Measurements from ENCODE around the gene CHRNA1.
A peak's percentile ranks its signal among the peaks of the same experiment; 100 is the strongest.

CHRNA1 gene

GRCh38 chr2:174703430-174703829 lies 60.8 kb downstream of the CHRNA1 start:
- H3K14ac ChIP-seq (ENCODE audit: low read length in 2 of 2), result no peak overlapping the region

GRCh38 chr2:174702541-174702940 lies 61.7 kb downstream of the CHRNA1 start:
- Histone ChIP-seq H4K91ac (ENCODE audit: low read length) (no peak overlapping the region), H2BK15ac (ENCODE audit: low read depth, poor library complexity, severe bottlenecking) (no peak overlapping the region), H4K8ac (ENCODE audit: low read length) (no peak overlapping the region), H3K9me3 (ENCODE audit: control insufficient read depth, low read length) (no peaks in the 10 kb centered on the region), H3K36me3 (ENCODE audit: control insufficient read depth in 1 of 2, insufficient read depth in 2 of 2, low read depth in 1 of 2, low read length in 2 of 2) (no peaks in the 10 kb centered on the region), H3K27me3 (ENCODE audit: control insufficient read depth in 1 of 2, insufficient read depth in 1 of 2, low read length in 2 of 2) (peaks cover 6 to 26% of the 10 kb centered on the region in 2 experiments), H2BK12ac (ENCODE audit: low read length in 2 of 2) (no peak overlapping the region), H3K4me3 (ENCODE audit: insufficient read depth in 1 of 2, low read depth in 1 of 2, low read length in 2 of 2) (no peak overlapping the region), H3K4me2 (ENCODE audit: low read length, poor library complexity, severe bottlenecking) (no peak overlapping the region), H3K4ac (ENCODE audit: low read depth in 1 of 2, low read length in 2 of 2) (no peak overlapping the region), H2BK5ac (ENCODE audit: low read depth, low read length, poor library complexity, severe bottlenecking) (no peak overlapping the region), H3K27ac (ENCODE audit: low read length, poor library complexity, severe bottlenecking) (no peak overlapping the region), H2AFZ (ENCODE audit: low read depth, low read length) (no peak overlapping the region), H3K9ac (ENCODE audit: low read length) (no peak overlapping the region), H3K79me1 (replicated peaks; ENCODE audit: low read length, poor library complexity, severe bottlenecking) (no peaks in the 10 kb centered on the region), H2AK5ac (ENCODE audit: low read length, severe bottlenecking) (no peak overlapping the region), H3K23ac (ENCODE audit: low read length in 2 of 2) (no peak overlapping the region), H2BK120ac (ENCODE audit: low read depth, low read length) (no peak overlapping the region), H3K18ac (ENCODE audit: low read depth in 1 of 2, low read length in 2 of 2) (no peak overlapping the region), H3K14ac (ENCODE audit: low read length in 2 of 2) (no peak overlapping the region), H3K4me1 (ENCODE audit: control insufficient read depth, insufficient read depth, low read depth, low read length) (no peaks in the 10 kb centered on the region)
- WGBS, result 36% methylated on average over 1 of the region's 3 CpGs
- DNase-seq, result no peak

More at GRCh38 chr2:174703430-174703829, 60.8 kb downstream of the CHRNA1 start:
- Histone ChIP-seq H3K27ac (ENCODE audit: low read length, poor library complexity, severe bottlenecking) (no peak overlapping the region), H4K91ac (ENCODE audit: low read length) (no peak overlapping the region), H4K8ac (ENCODE audit: low read length) (no peak overlapping the region), H3K23ac (ENCODE audit: low read length in 2 of 2) (no peak overlapping the region), H2AK5ac (ENCODE audit: low read length, severe bottlenecking) (no peak overlapping the region), H2BK15ac (ENCODE audit: low read depth, poor library complexity, severe bottlenecking) (no peak overlapping the region), H3K9me3 (ENCODE audit: control insufficient read depth, low read length) (no peaks in the 10 kb centered on the region), H3K9ac (ENCODE audit: low read length) (no peak overlapping the region), H3K4me2 (ENCODE audit: low read length, poor library complexity, severe bottlenecking) (no peak overlapping the region), H3K4ac (ENCODE audit: low read depth in 1 of 2, low read length in 2 of 2) (no peak overlapping the region), H2AFZ (ENCODE audit: low read depth, low read length) (no peak overlapping the region), H2BK5ac (ENCODE audit: low read depth, low read length, poor library complexity, severe bottlenecking) (no peak overlapping the region), H3K4me1 (ENCODE audit: control insufficient read depth, insufficient read depth, low read depth, low read length) (no peaks in the 10 kb centered on the region), H3K36me3 (ENCODE audit: control insufficient read depth in 1 of 2, insufficient read depth in 2 of 2, low read depth in 1 of 2, low read length in 2 of 2) (no peaks in the 10 kb centered on the region), H3K79me1 (replicated peaks; ENCODE audit: low read length, poor library complexity, severe bottlenecking) (no peaks in the 10 kb centered on the region), H3K4me3 (ENCODE audit: insufficient read depth in 1 of 2, low read depth in 1 of 2, low read length in 2 of 2) (no peak overlapping the region), H3K18ac (ENCODE audit: low read depth in 1 of 2, low read length in 2 of 2) (no peak overlapping the region), H3K27me3 (ENCODE audit: control insufficient read depth in 1 of 2, insufficient read depth in 1 of 2, low read length in 2 of 2) (peaks cover 6 to 29% of the 10 kb centered on the region in 2 experiments), H2BK120ac (ENCODE audit: low read depth, low read length) (no peak overlapping the region), H2BK12ac (ENCODE audit: low read length in 2 of 2) (no peak overlapping the region)
- 90% methylated on average over 2 of the region's 3 CpGs for WGBS
- DNase-seq, result no peak

- H2BK12ac ChIP-seq (ENCODE audit: low read length in 2 of 2), result no peak overlapping the region
Observed at GRCh38 chr2:174699993-174700766, 64.1 kb downstream of the CHRNA1 start.

More at GRCh38 chr2:174699993-174700766, 64.1 kb downstream of the CHRNA1 start:
- H2BK15ac ChIP-seq (ENCODE audit: low read depth, poor library complexity, severe bottlenecking), result no peak overlapping the region
- H2AFZ ChIP-seq (ENCODE audit: low read depth, low read length), result no peak overlapping the region
- H4K91ac ChIP-seq (ENCODE audit: low read length), result no peak overlapping the region
- H3K4me3 ChIP-seq (ENCODE audit: insufficient read depth in 1 of 2, low read depth in 1 of 2, low read length in 2 of 2), result no peak overlapping the region
- H3K18ac ChIP-seq (ENCODE audit: low read depth in 1 of 2, low read length in 2 of 2), result no peak overlapping the region
- H3K9ac ChIP-seq (ENCODE audit: low read length), result peak overlapping the region; percentile 15
- H3K36me3 ChIP-seq (ENCODE audit: control insufficient read depth in 1 of 2, insufficient read depth in 2 of 2, low read depth in 1 of 2, low read length in 2 of 2), result no peaks in the 10 kb centered on the region
- H3K27me3 ChIP-seq (ENCODE audit: control insufficient read depth in 1 of 2, insufficient read depth in 1 of 2, low read length in 2 of 2), result peaks cover 5 to 30% of the 10 kb centered on the region in 2 experiments
- H3K4me1 ChIP-seq (ENCODE audit: control insufficient read depth, insufficient read depth, low read depth, low read length), result no peaks in the 10 kb centered on the region
- H3K27ac ChIP-seq (ENCODE audit: low read length, poor library complexity, severe bottlenecking), result no peak overlapping the region
- 66% methylated on average over 3 of the region's 4 CpGs for WGBS
- H4K8ac ChIP-seq (ENCODE audit: low read length), result no peak overlapping the region
- no peak overlapping the region for H3K4me2 ChIP-seq (ENCODE audit: low read length, poor library complexity, severe bottlenecking)
- no peak overlapping the region for H3K23ac ChIP-seq (ENCODE audit: low read length in 2 of 2)
- H3K79me1 ChIP-seq (replicated peaks; ENCODE audit: low read length, poor library complexity, severe bottlenecking), result no peaks in the 10 kb centered on the region
- H2AK5ac ChIP-seq (ENCODE audit: low read length, severe bottlenecking), result no peak overlapping the region
- H3K4ac ChIP-seq (ENCODE audit: low read depth in 1 of 2, low read length in 2 of 2), result no peak overlapping the region
- H2BK5ac ChIP-seq (ENCODE audit: low read depth, low read length, poor library complexity, severe bottlenecking), result no peak overlapping the region
- no peak overlapping the region for H2BK120ac ChIP-seq (ENCODE audit: low read depth, low read length)
- peak; percentile 59 for DNase-seq
- no peaks in the 10 kb centered on the region for H3K9me3 ChIP-seq (ENCODE audit: control insufficient read depth, low read length)
- no peak overlapping the region for H3K14ac ChIP-seq (ENCODE audit: low read length in 2 of 2)
